Stimulated activated CD4-positive, alpha-beta T cell treated with anti-CD3 and anti-CD28 coated beads, Interleukin-2, amount 100 ng/mL, for 4 hours (primary cell): ENCODE results near the gene GDE1.

ENCODE experiments used
- DNase-seq: peaks from one replicate; pipeline ENCODE4 v3.0.0-alpha.2; 2020; ENCODE audit warnings: low read depth

The GDE1 gene

DNA sequence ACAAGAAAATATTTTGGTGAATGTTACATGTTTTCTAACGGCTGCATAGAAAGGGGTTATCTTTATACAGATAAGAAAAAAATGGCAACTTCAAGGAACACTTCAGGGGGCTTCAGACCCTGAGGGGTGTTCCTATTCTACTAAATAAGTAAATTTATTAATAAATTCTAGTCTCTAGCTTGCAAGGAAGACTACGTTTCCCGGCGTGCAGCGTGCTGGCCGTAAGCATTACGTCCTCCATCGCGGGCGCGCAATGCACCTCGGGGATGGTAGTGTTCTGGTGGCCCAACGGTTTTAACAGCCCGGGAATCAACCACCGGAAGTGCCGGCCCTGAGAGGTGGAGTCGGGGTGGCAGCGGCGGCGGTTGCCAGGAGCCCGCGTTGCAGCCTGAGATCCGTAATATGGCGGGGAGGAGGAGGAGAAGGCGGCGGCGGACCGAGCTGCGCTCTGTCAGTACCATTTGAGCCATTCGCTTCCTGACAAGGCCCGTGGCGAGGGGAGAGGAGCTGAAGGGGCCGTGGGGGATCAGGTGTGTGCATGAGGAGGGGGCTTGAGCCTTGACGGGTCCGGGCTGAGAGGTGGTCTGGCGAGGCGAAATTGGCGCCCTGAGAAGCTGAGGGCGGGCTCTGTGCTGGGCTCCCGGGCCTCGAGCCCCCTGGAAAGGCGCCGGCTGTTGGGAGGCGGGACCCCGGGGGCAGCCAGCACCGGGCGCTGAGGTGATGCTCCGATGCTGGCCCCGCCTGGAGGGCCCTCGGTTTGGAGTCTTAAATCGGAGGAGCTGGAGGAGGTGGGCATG, 1.9 kb upstream of the GDE1 start, which contains the start of gene CCP110:
Gene CCP110, plus strand, starts transcription at position 384 of the 797 bp plus-strand sequence. CDS start 3,940 bp downstream, outside the sequence.
- peak; percentile 93 for DNase-seq

DNA sequence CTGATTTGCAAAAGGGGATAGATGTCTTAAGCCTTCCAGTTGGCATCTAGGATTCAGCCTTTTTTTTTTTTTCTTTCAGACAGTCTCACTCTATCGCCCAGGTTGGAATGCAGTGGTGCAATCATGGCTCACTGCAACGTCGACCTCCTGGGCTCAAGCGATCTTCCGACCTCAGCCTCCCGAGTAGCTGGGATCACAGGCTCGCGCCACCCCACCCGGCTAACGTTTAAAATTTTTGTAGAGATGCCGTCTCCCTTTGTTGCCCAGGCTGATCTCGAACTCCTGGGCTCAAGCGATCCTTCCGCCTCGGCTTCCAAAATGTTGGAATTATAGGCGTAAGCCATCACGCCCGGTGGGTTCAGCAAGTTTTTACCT, 1.3 kb upstream of the GDE1 start:
- no peak for DNase-seq

DNA sequence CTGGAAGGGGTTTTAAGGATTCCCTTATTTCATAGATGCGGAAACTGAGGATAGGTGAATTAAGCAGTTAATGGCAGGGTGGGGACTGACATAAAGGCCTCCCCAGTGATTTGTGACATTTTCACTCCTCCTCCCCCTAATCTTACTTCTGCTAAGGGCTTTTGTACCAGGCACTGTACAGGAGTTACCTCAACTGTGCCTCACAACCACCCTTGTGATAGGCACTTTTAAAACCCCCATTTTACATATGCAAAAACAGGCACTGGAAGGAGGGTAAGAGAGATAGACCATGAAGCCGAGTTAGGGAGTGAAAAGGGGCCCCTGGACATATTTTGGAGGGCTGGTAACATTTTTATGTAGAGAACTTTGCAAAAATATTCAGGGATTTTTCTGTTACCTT, 862 bp upstream of the GDE1 start:
- DNase-seq: no peak

DNA sequence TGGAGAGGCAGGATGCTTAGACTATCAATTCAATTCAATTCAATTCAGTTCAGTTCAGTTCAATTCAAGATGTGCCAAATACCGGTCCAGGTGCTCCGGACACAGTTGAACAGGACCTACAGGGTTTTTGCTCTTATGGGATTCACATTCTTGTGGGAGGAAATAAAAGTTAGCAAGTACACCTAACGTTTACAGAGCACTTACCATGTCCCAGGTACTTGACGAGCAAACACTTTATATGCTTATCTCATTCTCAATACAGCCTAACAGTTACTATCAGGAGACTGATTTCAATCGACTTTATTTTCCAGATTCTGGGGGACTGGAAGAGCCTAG, 467 bp upstream of the GDE1 start:
- no peak for DNase-seq

DNA sequence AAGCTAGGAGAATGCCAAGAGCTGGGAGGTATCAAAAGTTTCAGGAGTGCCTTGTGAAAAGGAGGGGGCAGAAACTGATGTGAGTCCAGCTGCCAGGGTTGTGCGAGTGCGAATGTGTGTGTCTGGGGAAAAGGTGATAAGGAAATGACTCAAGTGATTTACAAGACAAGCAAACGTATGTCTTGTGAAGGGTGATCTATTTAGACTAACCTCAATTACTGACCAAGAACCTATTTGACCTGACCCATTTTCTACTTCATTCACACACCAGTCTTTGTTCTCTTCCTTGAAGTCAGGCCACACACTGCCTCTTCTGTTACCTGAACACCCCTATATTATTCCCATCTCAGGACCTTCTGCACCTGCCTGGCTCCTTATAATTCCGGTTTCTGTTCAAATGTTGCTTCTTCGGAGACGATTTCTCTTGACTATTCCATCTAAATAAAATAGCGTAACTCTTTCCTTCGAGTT, 1.0 kb downstream of the GDE1 start:
- no peak for DNase-seq

DNA sequence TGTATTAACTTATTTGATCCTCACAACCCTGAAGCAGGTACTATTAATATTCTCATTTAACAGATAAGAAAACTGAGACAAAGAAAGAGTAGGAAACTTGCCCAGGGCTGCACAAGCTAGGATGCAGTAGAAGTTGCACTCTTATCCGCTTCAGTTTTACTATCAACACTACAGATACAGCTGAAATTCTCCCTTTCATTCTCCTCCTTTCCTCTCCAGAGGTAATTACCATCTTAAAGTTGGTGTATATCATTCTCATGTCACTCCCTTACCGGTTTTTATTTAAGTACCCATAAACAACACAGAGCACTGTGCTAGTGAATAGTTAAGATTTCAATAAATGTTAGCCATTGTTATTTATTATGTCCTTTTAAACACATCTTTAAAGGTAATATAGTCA, 3.5 kb downstream of the GDE1 start:
- DNase-seq: no peak

DNA sequence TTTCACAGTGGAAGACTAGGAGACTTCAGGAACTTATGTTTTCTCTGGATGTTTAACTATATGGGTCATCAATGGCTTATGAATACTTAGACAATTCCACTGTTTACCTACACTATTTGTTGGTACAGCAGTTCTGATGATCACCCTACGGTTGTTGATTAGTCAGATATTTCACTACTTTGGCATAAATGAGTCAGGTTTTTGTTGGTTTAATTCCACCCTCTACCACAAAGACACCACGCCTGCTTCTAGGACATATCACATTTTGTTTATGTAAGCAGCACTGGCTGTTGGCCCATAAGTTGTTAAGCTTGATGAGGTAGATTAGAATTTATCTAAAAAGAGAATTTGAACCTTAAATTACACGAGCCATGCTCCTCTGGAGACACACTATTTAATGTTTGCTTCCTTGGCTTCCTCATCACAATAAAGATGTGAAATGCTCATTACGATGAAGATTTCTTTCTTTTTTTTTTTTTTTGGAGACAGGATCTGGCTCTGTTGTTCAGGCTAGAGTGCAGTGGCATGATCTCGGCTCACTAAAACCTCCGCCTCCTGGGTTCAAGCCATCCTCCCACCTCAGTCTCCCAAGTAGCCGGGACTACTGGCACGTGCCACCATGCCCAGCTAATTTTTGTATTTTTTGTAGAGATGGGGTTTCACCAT, 4.3 kb downstream of the GDE1 start:
- no peak for DNase-seq

DNA sequence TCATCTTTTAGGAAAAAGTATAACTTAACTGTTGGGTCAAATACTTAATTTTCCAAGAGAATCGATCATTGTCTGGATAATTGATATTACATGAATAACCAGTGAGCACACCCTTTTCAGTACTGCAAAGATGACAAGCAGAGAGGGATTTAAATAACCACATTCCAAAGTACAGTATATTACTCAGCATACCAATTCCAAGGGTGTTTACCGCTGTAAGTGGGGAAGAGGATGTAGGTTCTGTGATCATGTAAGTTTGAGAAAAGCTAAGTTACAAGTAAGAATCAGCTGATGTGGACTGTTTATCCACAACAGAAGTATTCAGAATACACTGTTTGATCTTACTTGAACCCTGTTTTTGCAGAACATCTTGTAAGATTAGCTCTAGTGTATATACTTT, 6.1 kb downstream of the GDE1 start:
- DNase-seq: no peak

DNA sequence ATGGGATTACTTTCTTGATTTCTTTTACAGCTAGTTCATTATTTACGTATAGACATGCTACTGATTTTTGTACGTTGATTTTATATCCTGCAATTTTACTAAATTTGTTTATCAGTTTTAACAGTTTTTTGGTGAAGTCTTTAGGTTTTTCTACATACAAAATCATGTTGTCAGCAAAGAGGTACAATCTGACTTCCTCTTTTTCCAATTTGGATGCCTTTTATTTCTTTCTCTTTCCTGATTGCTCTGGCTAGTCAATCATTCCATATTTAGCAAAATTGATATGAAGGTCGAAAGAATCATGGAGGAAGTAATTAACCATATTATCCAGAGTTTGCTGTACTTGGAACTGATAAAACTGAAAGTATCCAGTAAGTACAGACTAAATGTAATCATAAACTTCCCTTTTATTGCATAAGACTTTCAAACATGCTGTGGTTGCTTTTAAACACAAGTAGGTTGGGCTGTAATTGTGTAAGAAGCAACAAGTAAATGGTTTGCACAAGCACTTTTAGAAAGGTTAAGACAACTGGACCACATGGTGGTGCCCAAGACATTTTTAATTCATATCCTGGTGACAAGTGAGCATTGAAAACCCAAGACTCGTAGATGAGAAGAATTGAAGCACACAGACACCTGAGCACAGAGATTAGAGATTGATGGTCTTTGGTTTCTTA, 8.4 kb downstream of the GDE1 start:
- DNase-seq: no peak

DNA sequence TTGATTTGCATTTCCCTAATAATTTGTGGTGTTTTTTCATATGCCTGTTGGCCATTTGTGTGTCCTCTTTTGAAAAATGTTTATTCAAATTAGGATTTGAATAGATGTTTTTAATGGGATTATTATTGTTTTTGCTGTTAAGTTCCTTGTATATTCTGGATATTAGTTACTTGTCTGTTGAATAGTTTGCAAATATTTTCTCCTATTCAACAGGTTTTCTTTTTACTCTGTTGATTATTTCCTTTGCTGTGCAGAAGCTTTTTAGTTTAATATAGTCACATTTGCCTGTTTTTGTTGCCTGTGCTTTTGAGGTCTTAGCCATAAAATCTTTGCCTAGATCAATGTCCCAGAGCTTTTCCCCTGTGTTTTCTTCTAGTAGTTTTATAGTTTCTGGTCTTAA, 9.6 kb downstream of the GDE1 start:
- no peak for DNase-seq

DNA sequence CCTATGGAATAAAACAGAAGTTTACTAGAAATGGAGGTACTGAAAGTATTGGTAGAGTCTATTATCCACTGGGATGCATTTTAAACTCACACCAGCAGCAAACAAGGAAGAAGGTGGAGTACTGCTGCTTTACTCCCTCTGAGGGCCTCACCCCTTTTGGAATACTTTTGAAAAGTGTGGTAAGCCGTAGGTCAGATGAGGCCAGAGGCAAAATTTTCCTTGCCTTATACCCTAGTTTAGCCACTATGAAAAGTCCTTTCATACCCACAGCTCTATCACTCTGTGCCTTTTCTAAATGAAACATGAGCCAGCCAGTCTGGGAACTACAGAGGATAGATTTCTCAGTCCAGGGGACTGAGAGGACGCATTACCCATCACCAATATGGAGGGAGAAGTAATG, 14.0 kb downstream of the GDE1 start:
- no peak for DNase-seq

DNA sequence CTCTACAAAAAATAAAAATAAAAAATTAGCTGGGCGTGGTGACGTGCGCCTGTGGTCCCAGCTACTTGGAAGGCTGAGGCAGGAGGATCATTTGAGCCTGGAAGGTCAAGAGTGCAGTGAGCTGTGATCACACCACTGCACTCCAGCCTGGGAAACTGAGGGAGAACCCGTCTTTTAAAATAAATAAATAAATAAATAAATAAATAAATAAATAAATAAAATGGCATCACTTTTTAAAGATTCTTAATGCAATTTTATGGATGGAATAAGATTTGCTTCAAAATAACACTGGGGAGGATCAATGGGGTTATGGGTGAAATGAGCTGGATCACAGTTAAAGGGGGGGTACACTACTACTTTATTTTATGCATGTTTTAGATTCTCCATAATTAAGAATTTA, 14.9 kb downstream of the GDE1 start:
- DNase-seq: no peak

DNA sequence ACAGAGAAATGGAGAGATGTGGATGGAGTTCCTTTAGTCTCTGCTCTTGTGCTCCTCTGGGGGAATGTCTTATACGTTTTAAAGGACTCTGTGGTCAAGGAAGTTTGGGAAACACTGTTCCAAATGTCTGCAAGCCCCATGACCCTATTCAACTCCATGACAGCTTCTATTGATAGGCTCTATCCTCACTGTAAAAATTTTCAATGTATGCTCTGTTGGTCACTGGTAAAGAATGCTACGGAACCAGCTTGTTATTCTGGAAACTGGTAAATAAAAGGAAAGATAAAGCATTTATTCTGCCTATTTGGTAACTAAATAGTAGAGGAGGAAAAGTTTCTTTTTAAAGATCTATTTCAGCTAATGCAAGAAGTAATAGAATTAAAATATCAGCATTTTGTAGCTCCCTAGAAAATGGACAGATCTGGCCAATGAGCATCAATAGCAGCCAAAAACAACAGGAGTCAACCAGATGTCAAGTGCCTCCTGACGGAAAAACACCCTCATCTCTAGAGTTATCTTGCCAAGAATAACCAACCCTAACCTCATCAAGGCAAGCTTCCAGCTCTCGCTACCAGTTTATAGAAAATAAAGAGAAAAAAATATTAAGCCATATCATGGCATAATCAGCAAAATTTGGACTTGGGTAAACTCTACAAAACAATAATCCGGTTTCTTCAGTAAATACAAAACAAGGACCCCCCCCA, 16.1 kb downstream of the GDE1 start:
- no peak for DNase-seq

DNA sequence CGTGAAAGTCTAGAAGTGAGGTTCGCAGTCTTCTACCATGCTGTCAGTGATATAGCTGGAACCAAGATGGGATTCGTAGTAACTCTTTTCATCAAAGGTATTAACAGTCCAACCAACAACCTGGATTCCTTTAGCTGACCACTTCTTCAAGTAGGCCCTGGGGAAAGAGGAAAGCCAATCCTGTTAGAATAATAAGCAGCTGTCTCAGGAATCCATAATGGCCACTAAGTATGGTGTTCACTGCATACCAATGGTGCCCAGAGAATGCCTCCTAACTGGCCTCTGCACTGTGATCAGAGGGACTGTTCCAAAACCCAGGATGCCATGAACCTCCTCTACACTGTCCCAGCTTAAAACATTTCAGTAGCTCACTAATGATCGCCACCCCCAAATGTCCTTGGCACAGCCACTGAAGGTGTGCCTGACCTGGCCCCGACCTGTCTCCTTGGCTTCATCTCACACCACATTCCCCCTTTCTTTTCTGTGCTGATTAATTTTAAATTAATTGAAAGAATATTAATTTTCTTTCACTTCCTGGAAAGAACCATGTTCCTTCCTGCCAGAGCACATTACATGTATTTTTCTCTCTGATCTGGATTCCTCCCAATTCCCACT, 18.3 kb downstream of the GDE1 start:
- DNase-seq: no peak

DNA sequence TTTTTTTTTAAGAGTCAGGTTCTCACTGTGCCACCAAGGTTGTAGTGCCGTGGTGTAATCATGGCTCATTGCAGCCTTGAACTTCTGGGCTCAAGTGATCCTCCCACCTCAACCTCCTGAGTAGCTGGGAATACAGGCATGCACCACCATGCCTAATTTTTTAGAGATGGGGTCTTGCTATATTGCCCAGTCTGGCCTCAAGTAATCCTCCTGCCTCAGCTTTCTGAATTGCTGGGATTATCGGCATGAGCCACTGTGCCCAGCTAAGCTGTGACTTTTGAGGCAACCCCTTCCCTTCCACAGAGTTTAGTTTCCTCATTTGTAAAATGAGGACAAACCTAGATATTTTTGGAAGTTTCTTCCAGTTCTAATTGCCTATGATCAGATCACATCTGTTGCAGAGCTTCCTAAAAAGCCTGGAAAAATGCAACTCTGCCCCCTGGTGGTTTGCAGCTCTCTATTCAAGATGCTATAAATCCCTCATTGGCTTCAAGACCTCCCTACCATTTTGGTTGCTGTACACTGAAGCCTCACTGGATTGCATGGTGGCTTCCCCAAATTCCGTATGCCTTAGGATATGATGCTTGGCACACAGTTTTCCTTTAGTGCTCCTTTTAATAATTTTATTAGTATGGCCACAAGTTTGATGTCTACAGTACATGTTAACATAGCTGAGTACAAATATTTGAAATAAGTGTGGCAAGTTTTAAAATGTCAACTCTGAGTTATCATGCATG, 19.3 kb downstream of the GDE1 start:
- DNase-seq: peak; percentile 44

DNA sequence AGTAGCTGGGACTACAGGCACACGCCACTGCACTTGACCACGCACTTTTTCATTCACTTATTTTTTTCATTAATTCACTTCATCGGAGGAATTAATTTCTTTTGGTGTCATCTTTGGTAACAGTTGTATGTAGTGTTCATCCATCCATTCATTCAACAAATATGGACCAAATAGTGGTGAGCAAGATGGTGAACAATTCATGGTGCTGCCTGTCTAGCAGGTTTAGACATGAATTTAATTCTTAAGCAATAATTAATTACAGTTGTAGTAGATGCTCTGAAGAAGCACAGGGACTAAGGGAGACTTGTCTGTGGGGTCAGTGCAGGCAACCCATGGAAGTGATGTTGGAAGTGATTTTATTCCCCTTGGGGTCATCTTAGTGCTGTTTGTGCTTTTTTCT, 22.4 kb downstream of the GDE1 start:
- DNase-seq: no peak

DNA sequence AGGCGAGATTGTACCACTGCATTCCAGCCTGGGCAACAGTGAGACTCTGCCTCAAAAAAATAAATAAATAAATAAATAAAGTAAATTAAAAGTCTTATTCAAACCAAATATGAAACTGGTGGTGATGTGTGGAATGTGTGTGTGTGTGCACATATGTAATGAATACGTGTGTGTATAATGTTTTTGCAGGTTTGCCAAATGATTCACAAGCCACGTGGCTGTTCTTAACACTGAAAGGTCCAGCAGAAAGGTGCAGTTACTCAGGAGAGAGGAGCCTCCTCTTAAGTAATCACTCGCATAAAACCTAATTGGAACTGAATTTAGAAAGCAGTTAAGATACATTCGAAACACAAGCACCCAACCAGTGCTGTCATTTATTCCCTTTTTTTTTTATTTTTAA, 22.9 kb downstream of the GDE1 start:
- no peak for DNase-seq

DNA sequence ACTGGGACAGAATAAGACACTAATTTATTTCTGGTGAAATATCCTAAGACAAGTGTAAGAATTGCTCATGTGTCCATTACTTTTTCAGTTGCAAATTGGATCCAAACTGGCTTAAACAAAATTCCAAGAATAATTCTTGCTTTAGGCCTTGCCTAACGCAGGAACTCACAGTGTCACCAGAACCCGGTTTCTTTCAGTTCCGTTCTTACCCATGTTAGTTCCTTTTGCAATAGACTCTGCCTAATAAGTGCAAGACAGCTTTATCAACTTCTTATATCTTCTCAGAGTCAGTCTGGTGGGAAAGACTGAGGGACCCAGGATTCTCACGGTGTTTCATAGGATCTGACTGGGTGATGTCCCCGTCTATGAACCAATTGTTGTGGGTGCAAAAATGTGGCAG, 24.7 kb downstream of the GDE1 start:
- no peak for DNase-seq

DNA sequence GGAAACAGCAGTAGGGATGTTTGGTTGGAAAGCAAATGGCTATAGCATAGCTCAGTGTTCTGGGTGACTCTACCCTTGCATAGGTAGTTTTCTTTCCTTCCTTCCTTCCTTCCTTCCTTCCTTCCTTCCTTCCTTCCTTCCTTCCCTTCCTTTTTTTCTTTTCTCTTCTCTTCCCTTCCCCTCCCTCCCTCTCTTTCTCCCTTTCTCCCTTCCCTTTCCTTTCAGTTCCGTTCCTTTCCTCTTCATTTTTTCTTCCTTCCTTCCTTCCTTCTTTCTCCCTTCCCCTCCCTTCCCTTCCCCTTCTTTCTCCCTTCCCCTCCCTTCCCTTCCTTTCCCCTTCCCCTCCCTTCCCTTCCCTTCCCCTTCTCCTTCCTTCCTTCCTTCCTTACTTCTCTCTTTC, 31.3 kb downstream of the GDE1 start:
- DNase-seq: no peak

DNA sequence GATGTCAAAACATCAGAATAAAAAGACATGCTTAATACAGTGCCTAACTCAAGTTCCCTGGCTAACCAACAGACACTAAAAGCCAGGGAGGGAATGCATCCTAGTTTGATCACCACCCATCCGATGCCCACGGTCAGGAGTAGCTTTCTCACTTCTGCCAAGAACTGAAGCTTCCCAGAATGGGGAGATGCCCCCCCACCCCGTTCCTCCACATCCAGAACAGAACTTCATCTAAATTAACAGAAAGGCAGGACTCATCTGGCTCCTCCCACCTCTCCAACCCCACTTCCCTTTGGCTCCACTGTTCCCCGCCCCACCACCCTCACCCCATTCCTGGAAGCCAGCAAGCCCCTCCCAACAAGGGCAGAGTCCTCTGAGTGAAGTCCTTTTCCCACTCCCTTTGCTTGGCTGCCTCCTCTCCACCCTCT, 33.7 kb downstream of the GDE1 start:
- no peak for DNase-seq

DNA sequence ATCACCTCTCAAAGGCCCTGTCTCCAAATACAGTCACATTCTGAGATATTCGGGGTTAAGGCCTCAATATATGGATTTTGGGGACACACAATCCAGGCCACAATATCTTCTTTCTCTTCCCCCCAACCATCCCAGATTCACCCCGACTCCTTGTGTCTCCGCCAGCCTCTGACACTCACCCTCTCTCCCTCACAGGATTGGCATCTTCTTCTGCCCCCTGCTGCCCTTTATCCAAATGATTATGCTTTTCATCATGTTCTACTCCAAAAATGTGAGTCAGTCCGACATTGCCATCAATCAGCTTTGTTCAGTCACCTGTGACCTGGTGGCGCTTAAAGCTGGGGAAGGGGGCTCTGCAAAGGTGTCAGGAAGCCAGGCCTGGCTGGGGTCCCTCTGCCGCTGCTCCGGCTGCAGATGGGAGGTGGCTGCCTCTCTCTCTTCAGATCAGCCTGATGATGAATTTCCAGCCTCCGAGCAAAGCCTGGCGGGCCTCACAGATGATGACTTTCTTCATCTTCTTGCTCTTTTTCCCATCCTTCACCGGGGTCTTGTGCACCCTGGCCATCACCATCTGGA, 35.1 kb downstream of the GDE1 start:
- DNase-seq: no peak
